GM12875 (cell line): ENCODE results near the gene DCP1A.

Source experiments
- H3K4me3 ChIP-seq: one replicate; pipeline ENCODE4 v1.5.1; 2011; ENCODE audit warnings: low read depth, low read length, control low read depth
- TF ChIP-seq, protein P1 (sequence below): IDR thresholded peaks from 2 replicates; pipeline ENCODE4 v1.5.1; 2011; ENCODE audit warnings: low read depth, mild to moderate bottlenecking, control low read depth, inconsistent platforms, low read length, moderate library complexity, borderline replicate concordance; ENCODE audit not compliant: insufficient read depth

Gene DCP1A

GRCh38 chr3:53238886-53239285 lies 108.5 kb downstream of the DCP1A start:
- TF ChIP-seq, protein P1, sequence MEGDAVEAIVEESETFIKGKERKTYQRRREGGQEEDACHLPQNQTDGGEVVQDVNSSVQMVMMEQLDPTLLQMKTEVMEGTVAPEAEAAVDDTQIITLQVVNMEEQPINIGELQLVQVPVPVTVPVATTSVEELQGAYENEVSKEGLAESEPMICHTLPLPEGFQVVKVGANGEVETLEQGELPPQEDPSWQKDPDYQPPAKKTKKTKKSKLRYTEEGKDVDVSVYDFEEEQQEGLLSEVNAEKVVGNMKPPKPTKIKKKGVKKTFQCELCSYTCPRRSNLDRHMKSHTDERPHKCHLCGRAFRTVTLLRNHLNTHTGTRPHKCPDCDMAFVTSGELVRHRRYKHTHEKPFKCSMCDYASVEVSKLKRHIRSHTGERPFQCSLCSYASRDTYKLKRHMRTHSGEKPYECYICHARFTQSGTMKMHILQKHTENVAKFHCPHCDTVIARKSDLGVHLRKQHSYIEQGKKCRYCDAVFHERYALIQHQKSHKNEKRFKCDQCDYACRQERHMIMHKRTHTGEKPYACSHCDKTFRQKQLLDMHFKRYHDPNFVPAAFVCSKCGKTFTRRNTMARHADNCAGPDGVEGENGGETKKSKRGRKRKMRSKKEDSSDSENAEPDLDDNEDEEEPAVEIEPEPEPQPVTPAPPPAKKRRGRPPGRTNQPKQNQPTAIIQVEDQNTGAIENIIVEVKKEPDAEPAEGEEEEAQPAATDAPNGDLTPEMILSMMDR = no peak
- H3K4me3 ChIP-seq = no peak overlapping the region

DNA sequence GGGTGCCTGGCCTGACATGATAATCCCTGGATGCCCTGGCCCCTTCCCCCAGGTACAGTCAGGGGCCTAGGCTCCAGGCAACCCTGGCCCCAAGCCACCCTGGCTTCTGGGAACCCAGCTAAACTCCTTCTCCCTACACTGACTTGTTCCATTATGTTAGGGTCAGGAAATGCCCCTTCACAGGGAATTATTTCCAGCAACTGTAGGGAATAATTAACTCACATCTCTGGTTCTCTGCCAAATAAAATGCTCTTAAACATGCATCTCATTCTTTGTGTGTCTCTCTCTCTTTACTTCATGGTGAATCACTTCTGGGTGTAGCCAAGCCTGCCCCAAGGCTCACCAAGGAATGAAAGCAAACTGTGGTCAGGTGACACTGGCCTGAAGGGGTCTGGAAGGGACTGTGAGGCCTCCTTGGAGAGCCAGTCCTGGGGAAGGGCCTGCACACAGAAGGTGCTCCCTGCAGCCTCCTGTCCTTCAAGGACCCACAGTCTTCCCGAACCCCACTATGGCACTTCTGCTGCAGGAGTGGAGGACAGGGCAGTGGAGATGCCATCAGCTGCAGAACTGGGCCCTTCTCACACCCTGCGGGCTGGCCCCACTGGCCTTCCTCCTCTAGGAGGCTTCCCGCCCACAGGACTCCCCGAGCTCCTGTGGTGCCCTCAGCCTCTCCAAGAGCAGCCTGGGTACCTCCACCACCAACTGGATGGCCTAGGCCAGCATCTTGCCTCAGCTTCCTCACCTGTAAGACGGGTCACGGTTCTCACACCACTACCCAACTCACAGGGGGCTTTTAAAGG lies 109.1 kb downstream of the DCP1A start:
- TF ChIP-seq, protein P1 = no peak
- no peak overlapping the region for H3K4me3 ChIP-seq

GRCh38 chr3:53236112-53236841 lies 111.1 kb downstream of the DCP1A start:
- H3K4me3 ChIP-seq = no peak overlapping the region
- TF ChIP-seq, protein P1 = no peak

- TF ChIP-seq, protein P1 = no peak
- H3K4me3 ChIP-seq = no peak overlapping the region
These were observed 111.8 kb downstream of the DCP1A start for GRCh38 chr3:53235545-53235944.

DNA sequence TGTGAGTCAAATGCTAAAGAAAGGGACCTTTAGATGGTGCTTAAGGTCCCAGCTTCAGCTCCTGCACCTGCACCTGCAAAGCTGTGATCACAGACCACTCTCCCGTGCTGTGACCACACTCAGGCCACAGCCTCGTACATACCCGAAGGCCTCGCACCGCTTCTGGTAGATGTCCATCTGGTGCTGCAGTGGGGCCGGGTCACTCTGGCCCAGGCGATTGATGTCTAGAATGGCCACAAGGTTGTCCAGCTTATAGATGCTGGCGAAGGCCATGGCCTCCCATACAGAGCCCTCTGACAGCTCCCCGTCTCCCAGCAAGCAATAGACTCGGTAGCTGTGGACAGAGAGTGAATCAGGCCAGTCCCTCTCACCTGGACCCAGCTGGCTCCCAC lies 112.5 kb downstream of the DCP1A start:
- H3K4me3 ChIP-seq = no peak overlapping the region
- TF ChIP-seq, protein P1 = no peak

- TF ChIP-seq, protein P1 = no peak
- no peak overlapping the region for H3K4me3 ChIP-seq
These were observed 113.1 kb downstream of the DCP1A start for GRCh38 chr3:53234130-53234840.
